Activated T-cell treated with anti-CD3 and anti-CD28 coated beads, Interleukin-2, amount 50 U/mL, for 72 hours (primary cell): ENCODE measurements around the gene CIRBP. TPM values are rescaled to one million over a fixed set of nuclear protein-coding genes. Genes with fewer than 3 reads are reported as not detected.

Experiments used
- ATAC-seq, 2 donors: fragments of 150-1000 bp; cut with Tn5 transposase; replicated peaks in 1 of 2; 2 replicates each; pipeline ENCODE4 v1.10.0; 2021; ENCODE audit warnings: moderate library complexity in 2 of 2, mild to moderate bottlenecking in 1 of 2
- DNase-seq, 2 donors: peaks; one replicate each; pipeline ENCODE4 v3.0.0; 2021 to 2022; ENCODE audit warnings: mixed read lengths in 1 of 2
- H3K27ac Mint-ChIP-seq: one replicate; pipeline ENCODE4 v1.8.0; 2022; ENCODE audit warnings: mild to moderate bottlenecking, moderate library complexity, mixed read lengths
- H3K27me3 Mint-ChIP-seq: one replicate; pipeline ENCODE4 v1.8.0; 2022; ENCODE audit warnings: low read depth, mixed read lengths
- H3K36me3 Mint-ChIP-seq, 2 donors: one replicate each; pipeline ENCODE4 v1.8.0; 2022; ENCODE audit warnings: mixed read lengths in 2 of 2, mild to moderate bottlenecking in 1 of 2; ENCODE audit not compliant: insufficient read depth in 2 of 2
- H3K4me1 Mint-ChIP-seq: one replicate; pipeline ENCODE4 v1.8.0; 2022; ENCODE audit warnings: low read depth, mixed read lengths
- H3K4me3 Mint-ChIP-seq, 2 donors: one replicate each; pipeline ENCODE4 v1.8.0; 2022; ENCODE audit warnings: mild to moderate bottlenecking in 2 of 2, mixed read lengths in 2 of 2, moderate library complexity in 2 of 2
- H3K9me3 Mint-ChIP-seq, 2 donors: one replicate each; pipeline ENCODE4 v1.8.0; 2022; ENCODE audit warnings: mixed read lengths in 2 of 2
- total RNA-seq, 2 donors: library from RNA; stranded (reverse); gene quantifications; one replicate each; pipeline ENCODE4 v1.2.3, GENCODE V29; 2022

Gene CIRBP
- total RNA-seq, 2 donors from 2014 or later: 400 to 456 TPM

DNA sequence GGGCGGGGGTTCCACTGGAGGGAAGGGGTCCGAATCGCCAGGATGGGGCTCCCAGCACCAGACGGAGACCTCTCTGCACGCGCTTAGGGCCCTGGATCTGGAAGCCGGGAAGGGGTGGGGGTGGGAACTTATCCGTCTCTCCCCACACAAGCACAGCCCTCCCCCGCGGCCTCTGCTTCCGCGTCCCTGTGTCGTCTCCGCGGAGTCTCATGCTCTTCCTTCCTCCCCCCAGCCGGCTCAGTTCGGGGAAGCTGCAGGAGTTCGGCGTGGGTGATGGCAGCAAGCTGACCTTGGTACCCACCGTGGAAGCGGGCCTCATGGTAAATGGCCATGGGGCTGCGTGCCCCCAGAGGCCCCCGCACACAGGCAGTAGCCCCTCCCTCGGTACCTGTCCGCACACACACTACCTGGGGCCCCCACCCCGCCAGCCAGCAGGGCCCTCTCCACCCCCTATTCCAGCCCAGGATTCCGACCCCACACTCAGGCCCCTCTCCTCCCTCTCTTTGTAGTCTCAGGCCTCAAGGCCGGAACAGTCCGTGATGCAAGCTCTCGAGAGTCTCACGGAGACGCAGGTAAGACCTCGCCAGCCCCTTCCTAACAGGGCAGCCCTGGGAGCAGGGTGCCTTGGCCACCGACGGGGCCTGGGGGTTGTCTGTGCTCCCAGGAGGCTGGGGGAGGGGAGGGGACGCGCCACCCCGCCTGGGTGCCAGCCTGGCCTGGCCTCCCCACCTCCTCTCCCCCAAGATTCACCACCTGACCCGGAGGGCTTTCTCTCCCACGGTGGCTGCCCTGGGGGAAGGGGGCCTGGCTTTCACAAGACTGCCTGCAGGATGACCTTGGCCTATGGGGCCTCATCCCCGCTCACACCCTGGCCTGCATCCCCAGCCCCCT lies 17.6 kb upstream of the CIRBP start:
- no peaks in the 10 kb centered on the region for H3K9me3 Mint-ChIP-seq
- H3K4me3 Mint-ChIP-seq: peak overlapping the region; percentile 86 to 91
- DNase-seq (peak; percentile 69 to 72), ATAC-seq (no peak)
- peak overlapping the region; percentile 66 for H3K27ac Mint-ChIP-seq
- H3K36me3 Mint-ChIP-seq: peaks cover 9 to 22% of the 10 kb centered on the region in 2 donors
- peaks cover 16% of the 10 kb centered on the region for H3K4me1 Mint-ChIP-seq
- no peaks in the 10 kb centered on the region for H3K27me3 Mint-ChIP-seq

DNA sequence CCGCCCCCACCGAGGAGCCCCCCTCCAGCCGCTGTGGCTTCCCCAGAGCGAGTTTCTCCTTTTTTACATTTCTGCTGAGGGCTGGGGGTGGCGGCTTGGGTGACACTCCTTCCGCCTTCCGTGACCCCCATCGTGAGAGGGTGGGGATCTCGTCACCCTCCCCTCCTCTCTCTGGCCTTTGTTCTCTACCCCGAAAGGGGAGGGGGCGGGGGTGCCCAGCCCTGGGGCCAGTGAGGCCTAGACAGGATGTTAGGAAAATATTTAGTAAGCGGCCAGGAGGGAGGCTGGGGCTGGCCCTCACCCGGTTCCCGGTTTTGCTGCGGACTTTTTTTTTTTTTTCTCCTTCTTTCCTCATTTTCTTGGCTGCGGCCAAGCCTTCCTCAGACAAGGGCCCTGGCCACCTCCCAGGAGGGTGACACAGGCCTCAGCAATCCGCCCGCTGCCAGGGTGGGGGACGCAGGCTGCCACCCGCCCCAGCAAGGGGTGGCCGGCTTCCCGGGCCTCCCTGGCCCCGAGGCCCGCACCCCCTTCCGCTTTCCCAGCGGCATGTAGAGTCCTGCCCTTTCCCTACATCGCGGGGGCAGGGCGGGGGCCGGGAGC lies 16.8 kb upstream of the CIRBP start:
- Mint-ChIP-seq H3K4me3 (peak overlapping the region; percentile 86 to 91), H3K27ac (peak overlapping the region; percentile 88), H3K36me3 (peaks cover 9 to 22% of the 10 kb centered on the region in 2 donors), H3K9me3 (no peaks in the 10 kb centered on the region), H3K4me1 (peaks cover 17% of the 10 kb centered on the region), H3K27me3 (no peaks in the 10 kb centered on the region)
- peak; percentile 71 to 83 for DNase-seq
- ATAC-seq: peak; percentile 3 to 23

DNA sequence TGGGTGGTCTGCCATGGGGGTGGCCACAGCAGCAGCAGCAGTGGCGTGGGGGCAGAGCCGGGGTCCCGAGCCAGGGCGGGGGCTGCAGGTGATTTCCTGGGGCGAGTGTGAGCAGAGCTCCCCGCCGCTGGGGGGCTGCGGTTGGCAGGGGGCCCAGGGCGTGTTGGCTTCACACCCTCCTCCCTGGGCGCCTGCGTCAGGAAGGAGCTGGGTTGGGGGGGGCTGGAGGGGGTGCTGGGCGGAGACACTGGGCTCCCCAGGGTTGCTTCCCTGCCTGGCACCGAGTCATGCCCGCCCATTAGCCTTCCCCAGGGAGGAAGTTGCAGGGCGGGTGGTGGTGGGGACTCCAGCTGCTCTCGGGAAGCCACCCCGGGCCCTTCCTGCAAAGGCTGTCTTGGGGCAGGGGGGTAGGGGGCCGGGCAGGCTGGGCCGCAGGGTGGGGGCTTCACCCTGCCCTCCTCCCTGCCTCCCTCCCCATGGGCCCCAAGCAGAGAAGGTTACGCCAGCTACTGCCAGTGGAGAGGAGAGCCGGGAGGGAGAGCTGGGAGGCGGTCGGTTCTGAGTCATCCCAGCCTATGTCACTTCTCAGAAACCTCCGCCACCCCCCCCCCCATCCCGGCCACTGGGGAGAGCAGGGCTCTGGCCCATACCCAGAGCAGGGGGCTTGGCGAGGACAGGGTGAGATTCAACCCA lies 16.2 kb upstream of the CIRBP start:
- peaks cover 9 to 26% of the 10 kb centered on the region in 2 donors for H3K36me3 Mint-ChIP-seq
- peak; percentile 32 to 35 for ATAC-seq
- peak overlapping the region; percentile 86 to 91 for H3K4me3 Mint-ChIP-seq

DNA sequence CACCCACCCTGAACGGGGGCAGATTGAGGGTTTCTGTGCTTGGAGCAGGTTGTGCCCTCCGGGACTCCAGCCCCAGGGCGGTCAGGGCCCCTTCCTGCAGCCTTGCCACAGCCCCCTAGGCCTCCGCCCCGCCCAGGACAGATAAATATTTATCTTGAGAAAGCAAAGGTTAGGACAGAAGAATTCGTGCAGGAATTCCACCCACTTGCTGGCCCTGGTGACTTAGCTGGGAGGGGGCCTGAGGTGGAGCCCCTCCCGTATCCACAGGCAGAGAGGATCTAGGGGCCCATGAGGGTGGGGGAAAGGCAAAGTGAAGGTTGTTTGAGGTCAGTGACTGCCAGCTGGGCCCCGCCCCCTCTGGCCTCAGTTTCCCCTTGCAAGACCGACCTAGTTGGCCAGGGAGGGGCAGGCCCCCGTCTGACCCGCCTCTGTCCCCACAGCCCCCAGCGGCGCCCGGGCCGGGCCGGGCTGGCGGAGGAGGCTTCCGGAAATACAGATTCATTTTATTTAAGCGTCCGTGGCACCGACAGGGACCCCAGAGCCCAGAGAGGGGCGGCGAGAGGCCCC lies 15.5 kb upstream of the CIRBP start:
- peaks cover 9 to 26% of the 10 kb centered on the region in 2 donors for H3K36me3 Mint-ChIP-seq
- DNase-seq (no peak), ATAC-seq (no peak)
- H3K4me3 Mint-ChIP-seq: peak overlapping the region; percentile 81 to 91
- H3K27me3 Mint-ChIP-seq: no peaks in the 10 kb centered on the region
- peaks cover 28% of the 10 kb centered on the region for H3K4me1 Mint-ChIP-seq
- peak overlapping the region; percentile 92 for H3K27ac Mint-ChIP-seq
- no peaks in the 10 kb centered on the region for H3K9me3 Mint-ChIP-seq

More for the DNA sequence above, 16.2 kb upstream of the CIRBP start:
- Mint-ChIP-seq H3K27me3 (no peaks in the 10 kb centered on the region), H3K9me3 (no peaks in the 10 kb centered on the region), H3K4me1 (peaks cover 24% of the 10 kb centered on the region), H3K27ac (peak overlapping the region; percentile 92)
- DNase-seq: peak; percentile 73 to 82

- Mint-ChIP-seq H3K36me3 (peaks cover 9 to 26% of the 10 kb centered on the region in 2 donors), H3K9me3 (no peaks in the 10 kb centered on the region), H3K4me3 (no peak overlapping the region), H3K4me1 (peaks cover 33% of the 10 kb centered on the region), H3K27me3 (no peaks in the 10 kb centered on the region), H3K27ac (no peak overlapping the region)
- no peak for DNase-seq
- no peak for ATAC-seq
These were observed 15.0 kb upstream of the CIRBP start for GRCh38 chr19:1254081-1254527.

DNA sequence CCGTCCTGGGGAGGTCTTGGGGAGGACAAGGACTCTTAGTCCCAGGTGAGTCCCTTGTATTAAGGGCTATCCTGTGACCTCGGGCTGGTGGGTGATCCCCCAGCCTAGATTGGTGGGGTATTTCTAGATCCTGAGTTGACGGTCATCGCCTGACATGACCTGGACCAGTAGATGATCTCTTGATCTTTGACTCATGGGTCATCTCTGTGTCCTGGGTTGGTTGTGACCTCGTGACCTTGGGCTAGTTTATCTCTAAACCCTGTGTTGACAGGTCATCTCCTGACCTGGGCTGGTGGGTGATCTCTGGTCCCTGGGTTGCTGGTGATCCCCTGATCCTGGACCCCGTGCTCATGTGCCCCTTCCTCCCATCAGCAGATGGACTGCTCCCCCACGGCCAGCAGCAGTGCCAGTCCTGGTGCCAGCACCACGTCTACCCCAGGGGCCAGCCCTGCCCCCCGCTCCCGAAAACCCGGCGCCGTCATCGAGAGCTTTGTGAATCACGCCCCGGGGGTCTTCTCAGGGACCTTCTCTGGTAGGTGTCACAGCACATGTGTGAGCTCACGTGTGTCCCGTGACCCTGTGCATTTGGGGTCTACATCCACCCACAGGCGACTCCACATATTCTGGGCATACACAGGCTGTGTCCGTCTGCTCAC lies 14.5 kb upstream of the CIRBP start:
- ATAC-seq: no peak
- Mint-ChIP-seq H3K9me3 (no peaks in the 10 kb centered on the region), H3K27ac (no peak overlapping the region), H3K4me3 (peak overlapping the region; percentile 20 to 27), H3K27me3 (no peaks in the 10 kb centered on the region), H3K36me3 (peaks cover 9 to 26% of the 10 kb centered on the region in 2 donors), H3K4me1 (peaks cover 37% of the 10 kb centered on the region)
- DNase-seq: no peak

DNA sequence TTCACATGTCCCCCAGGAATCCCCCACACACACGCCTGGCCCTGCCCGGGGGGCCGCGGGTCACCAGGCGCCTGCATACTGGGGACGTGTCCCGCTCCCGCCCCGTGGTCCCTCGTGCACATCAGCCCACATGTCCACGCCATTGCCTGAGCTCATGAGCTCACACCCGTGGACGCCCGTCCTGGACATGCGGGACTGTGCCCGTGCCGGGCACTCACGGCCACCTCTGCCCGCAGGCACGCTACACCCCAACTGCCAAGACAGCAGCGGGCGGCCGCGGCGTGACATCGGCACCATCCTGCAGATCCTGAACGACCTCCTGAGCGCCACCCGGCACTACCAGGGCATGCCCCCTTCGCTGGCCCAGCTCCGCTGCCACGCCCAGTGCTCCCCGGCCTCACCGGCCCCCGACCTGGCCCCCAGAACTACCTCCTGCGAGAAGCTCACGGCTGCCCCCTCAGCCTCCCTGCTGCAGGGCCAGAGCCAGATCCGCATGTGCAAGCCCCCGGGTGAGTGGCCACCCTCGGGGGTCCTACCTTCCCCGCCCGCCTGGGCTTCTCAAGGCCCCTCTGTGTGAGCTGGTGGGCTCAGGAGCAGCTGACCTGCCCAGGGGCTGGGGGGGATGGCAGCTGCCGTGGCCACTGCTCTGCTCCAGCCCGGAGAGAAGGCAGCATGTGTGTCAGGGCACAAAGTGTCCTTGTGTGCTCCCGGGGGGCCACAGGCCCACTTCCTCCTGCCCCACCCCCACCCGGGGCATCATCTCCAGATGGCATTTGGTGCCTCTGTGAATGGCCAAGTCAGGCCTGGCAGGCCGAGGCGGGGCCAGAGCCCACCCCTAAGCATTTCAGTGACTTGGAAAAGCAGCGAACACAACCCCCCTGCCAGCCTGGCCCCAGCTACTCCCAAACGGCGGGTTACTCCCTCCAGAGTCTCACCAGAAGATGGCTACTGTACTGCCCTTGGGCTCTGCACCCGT lies 13.7 kb upstream of the CIRBP start:
- no peaks in the 10 kb centered on the region for H3K27me3 Mint-ChIP-seq
- H3K36me3 Mint-ChIP-seq: peaks cover 8 to 25% of the 10 kb centered on the region in 2 donors
- ATAC-seq: no peak
- peak overlapping the region in 1 of 2 donors; percentile 27 for H3K4me3 Mint-ChIP-seq
- no peak overlapping the region for H3K27ac Mint-ChIP-seq
- peaks cover 41% of the 10 kb centered on the region for H3K4me1 Mint-ChIP-seq
- DNase-seq: no peak
- no peaks in the 10 kb centered on the region for H3K9me3 Mint-ChIP-seq

DNA sequence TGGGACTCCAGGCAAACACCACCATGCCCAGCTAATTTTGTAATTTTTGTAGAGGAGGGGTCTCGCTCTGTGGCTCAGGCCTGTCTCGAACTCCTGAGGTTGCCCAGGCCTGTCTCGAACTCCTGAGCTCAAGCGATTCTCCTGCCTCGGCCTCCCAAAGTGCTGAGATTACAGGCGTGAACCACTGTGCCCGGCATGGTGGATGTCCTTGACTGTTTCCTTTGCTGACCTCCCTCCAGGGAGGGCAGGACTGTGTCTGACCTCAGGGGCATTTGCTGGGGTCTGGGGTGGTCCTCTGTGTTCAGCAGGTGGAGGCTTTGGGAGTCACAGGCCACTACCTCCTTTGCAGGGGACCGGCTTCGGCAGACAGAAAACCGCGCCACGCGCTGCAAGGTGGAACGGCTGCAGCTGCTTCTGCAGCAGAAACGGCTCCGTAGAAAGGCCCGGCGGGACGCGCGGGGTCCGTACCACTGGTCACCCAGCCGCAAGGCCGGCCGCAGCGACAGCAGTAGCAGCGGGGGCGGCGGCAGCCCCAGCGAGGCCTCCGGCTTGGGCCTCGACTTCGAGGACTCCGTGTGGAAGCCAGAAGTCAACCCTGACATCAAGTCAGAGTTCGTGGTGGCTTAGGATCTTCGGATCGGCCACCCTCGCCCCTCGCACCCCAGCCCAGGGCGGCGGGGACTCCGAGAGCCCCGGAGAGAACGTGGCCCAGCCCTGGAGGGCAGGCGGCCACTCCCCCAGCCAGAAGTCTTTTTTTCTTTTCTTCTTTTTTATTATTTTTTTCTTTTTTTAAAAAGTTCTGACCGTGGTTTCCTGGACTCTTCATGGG lies 12.3 kb upstream of the CIRBP start:
- Mint-ChIP-seq H3K4me1 (peaks cover 48% of the 10 kb centered on the region), H3K27ac (peak overlapping the region; percentile 83), H3K27me3 (no peaks in the 10 kb centered on the region), H3K4me3 (peak overlapping the region; percentile 93 to 95), H3K9me3 (no peaks in the 10 kb centered on the region), H3K36me3 (peaks cover 3 to 19% of the 10 kb centered on the region in 2 donors)
- ATAC-seq (no peak), DNase-seq (no peak)

- H3K27me3 Mint-ChIP-seq: no peaks in the 10 kb centered on the region
- DNase-seq (no peak), ATAC-seq (no peak)
- H3K27ac Mint-ChIP-seq: peak overlapping the region; percentile 83
- peaks cover 52% of the 10 kb centered on the region for H3K4me1 Mint-ChIP-seq
- H3K4me3 Mint-ChIP-seq: peak overlapping the region; percentile 93 to 95
- peaks cover 1 to 18% of the 10 kb centered on the region in 2 donors for H3K36me3 Mint-ChIP-seq
- no peaks in the 10 kb centered on the region for H3K9me3 Mint-ChIP-seq
These were observed 11.5 kb upstream of the CIRBP start for GRCh38 chr19:1257475-1258162.

GRCh38 chr19:1258163-1258492 lies 11.0 kb upstream of the CIRBP start:
- Mint-ChIP-seq H3K27me3 (no peaks in the 10 kb centered on the region), H3K27ac (peak overlapping the region; percentile 83), H3K4me3 (peak overlapping the region; percentile 93 to 95), H3K9me3 (no peaks in the 10 kb centered on the region), H3K4me1 (peaks cover 56% of the 10 kb centered on the region), H3K36me3 (peaks cover 1 to 18% of the 10 kb centered on the region in 2 donors)
- DNase-seq: no peak
- ATAC-seq: no peak
